ENCODE results near the gene OAT.
A peak's percentile ranks its signal among the peaks of the same experiment; 100 is the strongest.

Gene OAT

DNA sequence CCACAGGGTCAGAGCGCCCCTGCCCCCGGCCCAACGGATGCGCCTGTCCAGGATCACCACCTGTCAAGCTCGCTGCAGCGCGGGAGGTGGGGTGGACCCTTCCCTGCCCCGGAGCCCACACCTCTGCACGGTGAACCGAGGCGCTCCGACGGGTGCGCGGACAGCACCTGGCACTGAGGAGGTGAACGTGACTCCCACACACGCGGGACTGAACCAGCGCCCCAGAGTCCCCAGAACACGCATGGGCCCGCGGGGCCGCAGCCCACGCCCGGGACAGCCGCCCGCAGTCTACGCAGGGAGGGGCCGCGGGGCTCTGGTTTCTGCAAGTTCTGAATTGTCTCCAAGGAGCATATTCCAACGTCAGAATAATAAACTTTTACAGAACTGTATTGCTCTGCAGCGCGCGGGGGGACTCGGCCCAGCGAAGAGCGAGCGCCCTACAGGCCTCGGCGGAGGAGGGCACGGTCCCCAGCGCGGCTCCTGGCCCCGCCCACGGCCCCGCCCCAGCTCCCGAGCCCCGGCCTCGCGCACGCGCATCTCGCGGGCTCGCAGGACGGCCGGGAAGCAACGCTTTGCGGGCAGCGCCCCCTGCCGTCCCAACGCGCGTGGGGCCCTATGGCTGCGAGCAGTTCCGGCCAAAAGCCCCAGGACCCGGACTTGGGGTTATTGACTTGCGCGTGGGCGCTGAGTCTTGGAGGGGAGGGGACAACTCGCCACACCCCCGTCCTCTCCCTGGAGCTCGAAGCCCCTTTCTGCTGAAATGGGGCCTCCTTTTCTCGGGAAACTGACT, 29.7 kb downstream of the OAT start:
- H3K36me3 ChIP-seq (ENCODE audit: control insufficient read depth in 1 of 2, insufficient read depth in 2 of 2, low read length in 2 of 2): no peaks in the 10 kb centered on the region
- peak overlapping the region; percentile 47 to 51 for H3K9ac ChIP-seq (ENCODE audit: low read depth in 1 of 2, low read length in 2 of 2)
- peaks cover 5 to 6% of the 10 kb centered on the region in 2 donors for H3K4me1 ChIP-seq (ENCODE audit: control insufficient read depth in 1 of 2, insufficient read depth in 2 of 2, low read length in 2 of 2)
- H3K27me3 ChIP-seq (ENCODE audit: control insufficient read depth in 1 of 2, insufficient read depth in 2 of 2, low read length in 2 of 2): no peaks in the 10 kb centered on the region
- H3K9me3 ChIP-seq (ENCODE audit: control insufficient read depth in 1 of 2, low read length in 2 of 2): no peaks in the 10 kb centered on the region
- peak overlapping the region; percentile 20 for H3K27ac ChIP-seq (ENCODE audit: low read depth, low read length)
- peak overlapping the region; percentile 61 to 68 for H3K4me3 ChIP-seq (ENCODE audit: low read depth in 1 of 2, low read length in 2 of 2)

DNA sequence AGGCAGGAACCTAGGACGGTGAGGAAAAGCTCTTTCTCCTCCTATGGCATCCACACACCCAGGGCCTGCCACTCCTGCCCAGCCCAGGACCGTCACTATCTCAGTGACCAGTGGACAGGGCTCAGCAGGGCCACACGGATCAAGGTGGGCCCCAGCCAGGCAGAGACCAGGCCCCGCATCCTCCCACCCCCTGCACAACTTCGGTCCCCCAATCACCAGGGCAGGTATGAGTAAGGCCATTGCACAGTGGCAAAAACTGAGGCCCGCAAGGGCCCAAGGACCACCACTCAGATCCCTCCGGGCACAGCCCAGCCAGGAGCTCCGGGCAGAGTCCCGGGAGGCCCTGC, 30.3 kb downstream of the OAT start:
- no peaks in the 10 kb centered on the region for H3K36me3 ChIP-seq (ENCODE audit: control insufficient read depth in 1 of 2, insufficient read depth in 2 of 2, low read length in 2 of 2)
- H3K27me3 ChIP-seq (ENCODE audit: control insufficient read depth in 1 of 2, insufficient read depth in 2 of 2, low read length in 2 of 2): no peaks in the 10 kb centered on the region
- H3K4me3 ChIP-seq (ENCODE audit: low read depth in 1 of 2, low read length in 2 of 2): peak overlapping the region; percentile 61 to 68
- peak overlapping the region in 1 of 2 donors; percentile 48 for H3K9ac ChIP-seq (ENCODE audit: low read depth in 1 of 2, low read length in 2 of 2)
- H3K9me3 ChIP-seq (ENCODE audit: control insufficient read depth in 1 of 2, low read length in 2 of 2): no peaks in the 10 kb centered on the region
- no peak overlapping the region for H3K27ac ChIP-seq (ENCODE audit: low read depth, low read length)
- H3K4me1 ChIP-seq (ENCODE audit: control insufficient read depth in 1 of 2, insufficient read depth in 2 of 2, low read length in 2 of 2): peaks cover 5 to 6% of the 10 kb centered on the region in 2 donors

DNA sequence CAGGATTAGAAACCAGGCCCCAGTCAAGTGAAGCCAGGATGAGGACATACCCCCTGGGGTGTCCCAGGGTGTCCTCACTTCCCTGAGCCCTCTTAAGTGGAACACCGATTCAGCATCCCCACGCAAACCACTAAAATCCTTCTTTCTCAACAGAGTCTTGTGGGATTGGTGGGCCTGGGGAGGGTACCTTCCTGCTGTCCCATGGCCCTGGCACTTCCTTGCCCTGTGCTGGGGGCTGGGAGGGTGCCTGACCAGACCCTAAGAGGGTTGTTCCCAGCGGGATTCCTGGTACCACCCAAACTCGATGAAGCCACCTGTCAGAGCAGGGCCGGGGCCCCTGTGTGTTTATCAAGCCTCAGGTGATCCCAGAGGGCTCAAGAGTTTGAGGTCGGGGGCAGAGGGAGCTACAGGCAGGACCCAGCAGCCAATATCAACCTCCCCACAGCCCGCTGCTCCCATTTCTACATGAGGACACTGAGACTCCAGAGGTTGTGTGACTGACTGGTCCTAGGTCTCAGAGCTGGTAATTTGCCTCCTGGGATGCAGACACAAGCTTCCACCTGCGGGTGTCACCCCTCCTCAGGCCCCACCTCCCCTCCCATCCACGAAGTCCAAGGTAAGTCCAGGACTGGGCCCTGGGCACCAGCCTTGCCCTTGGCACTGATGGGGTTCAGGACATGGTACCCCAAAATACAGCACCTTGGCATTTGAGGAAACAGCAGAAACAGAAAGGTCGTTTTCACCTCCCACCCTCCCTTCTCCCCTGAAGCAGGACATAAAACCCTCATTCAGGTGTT, 31.4 kb downstream of the OAT start:
- H3K9ac ChIP-seq (ENCODE audit: low read depth in 1 of 2, low read length in 2 of 2): no peak overlapping the region
- H3K36me3 ChIP-seq (ENCODE audit: control insufficient read depth in 1 of 2, insufficient read depth in 2 of 2, low read length in 2 of 2): no peaks in the 10 kb centered on the region
- H3K4me1 ChIP-seq (ENCODE audit: control insufficient read depth in 1 of 2, insufficient read depth in 2 of 2, low read length in 2 of 2): peaks cover 5 to 6% of the 10 kb centered on the region in 2 donors
- H3K27ac ChIP-seq (ENCODE audit: low read depth, low read length): no peak overlapping the region
- H3K9me3 ChIP-seq (ENCODE audit: control insufficient read depth in 1 of 2, low read length in 2 of 2): no peaks in the 10 kb centered on the region
- no peak overlapping the region for H3K4me3 ChIP-seq (ENCODE audit: low read depth in 1 of 2, low read length in 2 of 2)
- no peaks in the 10 kb centered on the region for H3K27me3 ChIP-seq (ENCODE audit: control insufficient read depth in 1 of 2, insufficient read depth in 2 of 2, low read length in 2 of 2)

DNA sequence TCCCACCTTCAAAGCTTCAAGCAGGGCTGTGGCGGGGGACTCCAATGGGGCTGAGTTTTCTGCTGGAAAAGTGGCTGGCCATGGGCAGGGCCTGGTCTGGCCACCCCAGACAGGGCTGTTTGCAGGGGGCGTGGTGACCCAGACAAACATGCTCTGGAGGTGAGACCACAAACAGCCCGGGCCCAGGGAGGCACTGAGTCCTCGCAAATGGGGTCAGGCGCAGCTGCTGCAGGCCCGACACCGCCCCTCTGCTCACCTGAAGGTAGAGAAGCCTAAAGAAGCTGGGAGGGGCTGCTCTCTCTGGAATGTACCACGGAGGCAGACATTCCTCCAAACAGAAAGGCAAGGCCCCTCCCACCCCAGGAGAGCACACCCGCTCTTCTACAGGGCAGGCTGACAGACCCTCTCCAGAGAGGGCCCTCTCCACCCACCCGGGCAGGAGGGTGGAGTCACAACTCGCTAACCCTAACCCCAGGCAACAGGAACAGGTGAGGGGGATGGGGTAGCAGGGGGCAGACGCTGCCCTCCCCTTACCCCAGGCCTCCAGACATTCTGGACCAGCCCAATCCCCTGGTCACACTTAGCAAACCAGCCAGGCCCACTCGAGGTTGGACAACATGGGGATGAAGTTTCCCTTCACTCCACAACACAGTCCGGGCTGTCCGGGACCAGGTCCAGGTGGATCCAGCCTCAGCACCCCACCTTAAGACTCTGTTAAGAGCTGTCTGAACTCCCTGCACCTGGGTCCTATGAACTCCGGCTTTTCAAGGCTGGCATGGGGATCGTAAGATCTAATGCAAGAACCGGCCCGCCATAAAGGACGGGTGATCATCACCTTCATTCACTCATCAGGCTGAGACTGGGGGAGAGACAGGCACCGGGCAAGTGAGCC, 32.3 kb downstream of the OAT start:
- no peaks in the 10 kb centered on the region for H3K9me3 ChIP-seq (ENCODE audit: control insufficient read depth in 1 of 2, low read length in 2 of 2)
- H3K36me3 ChIP-seq (ENCODE audit: control insufficient read depth in 1 of 2, insufficient read depth in 2 of 2, low read length in 2 of 2): no peaks in the 10 kb centered on the region
- no peak overlapping the region for H3K9ac ChIP-seq (ENCODE audit: low read depth in 1 of 2, low read length in 2 of 2)
- peaks cover 5 to 6% of the 10 kb centered on the region in 2 donors for H3K4me1 ChIP-seq (ENCODE audit: control insufficient read depth in 1 of 2, insufficient read depth in 2 of 2, low read length in 2 of 2)
- peaks cover 4% of the 10 kb centered on the region in 2 donors for H3K27me3 ChIP-seq (ENCODE audit: control insufficient read depth in 1 of 2, insufficient read depth in 2 of 2, low read length in 2 of 2)
- no peak overlapping the region for H3K27ac ChIP-seq (ENCODE audit: low read depth, low read length)
- no peak overlapping the region for H3K4me3 ChIP-seq (ENCODE audit: low read depth in 1 of 2, low read length in 2 of 2)

DNA sequence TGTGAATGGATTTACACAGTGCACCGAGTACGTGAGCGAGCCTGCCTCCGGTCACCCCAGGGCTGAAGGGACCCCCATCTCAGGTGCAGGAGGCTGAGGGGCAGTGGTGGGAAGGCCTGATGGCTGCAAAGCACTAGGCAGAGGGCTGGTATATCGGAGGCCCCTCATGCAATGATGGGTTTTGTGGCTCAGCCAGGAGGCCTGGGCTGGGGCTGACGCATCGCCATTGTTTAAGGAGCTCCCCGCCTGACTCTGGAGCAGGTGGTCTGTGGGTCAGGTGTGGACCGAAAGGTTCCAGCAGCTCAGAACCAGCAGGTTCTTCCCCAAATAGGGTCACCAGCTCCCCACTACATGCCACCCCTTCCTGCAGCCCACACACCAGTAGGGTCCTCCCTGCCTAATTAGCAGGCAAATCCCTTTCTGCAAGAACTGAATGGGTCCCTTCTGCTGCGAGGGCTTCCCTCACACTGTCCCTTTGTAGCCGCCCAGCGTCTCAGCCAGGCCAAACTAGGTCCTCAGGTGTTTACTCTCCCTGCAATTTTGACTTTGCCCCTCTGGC, 33.0 kb downstream of the OAT start:
- H3K9me3 ChIP-seq (ENCODE audit: control insufficient read depth in 1 of 2, low read length in 2 of 2): no peaks in the 10 kb centered on the region
- peaks cover 5 to 6% of the 10 kb centered on the region in 2 donors for H3K4me1 ChIP-seq (ENCODE audit: control insufficient read depth in 1 of 2, insufficient read depth in 2 of 2, low read length in 2 of 2)
- no peak overlapping the region for H3K4me3 ChIP-seq (ENCODE audit: low read depth in 1 of 2, low read length in 2 of 2)
- H3K27me3 ChIP-seq (ENCODE audit: control insufficient read depth in 1 of 2, insufficient read depth in 2 of 2, low read length in 2 of 2): peaks cover 11% of the 10 kb centered on the region in 2 donors
- no peaks in the 10 kb centered on the region for H3K36me3 ChIP-seq (ENCODE audit: control insufficient read depth in 1 of 2, insufficient read depth in 2 of 2, low read length in 2 of 2)
- no peak overlapping the region for H3K9ac ChIP-seq (ENCODE audit: low read depth in 1 of 2, low read length in 2 of 2)
- no peak overlapping the region for H3K27ac ChIP-seq (ENCODE audit: low read depth, low read length)

DNA sequence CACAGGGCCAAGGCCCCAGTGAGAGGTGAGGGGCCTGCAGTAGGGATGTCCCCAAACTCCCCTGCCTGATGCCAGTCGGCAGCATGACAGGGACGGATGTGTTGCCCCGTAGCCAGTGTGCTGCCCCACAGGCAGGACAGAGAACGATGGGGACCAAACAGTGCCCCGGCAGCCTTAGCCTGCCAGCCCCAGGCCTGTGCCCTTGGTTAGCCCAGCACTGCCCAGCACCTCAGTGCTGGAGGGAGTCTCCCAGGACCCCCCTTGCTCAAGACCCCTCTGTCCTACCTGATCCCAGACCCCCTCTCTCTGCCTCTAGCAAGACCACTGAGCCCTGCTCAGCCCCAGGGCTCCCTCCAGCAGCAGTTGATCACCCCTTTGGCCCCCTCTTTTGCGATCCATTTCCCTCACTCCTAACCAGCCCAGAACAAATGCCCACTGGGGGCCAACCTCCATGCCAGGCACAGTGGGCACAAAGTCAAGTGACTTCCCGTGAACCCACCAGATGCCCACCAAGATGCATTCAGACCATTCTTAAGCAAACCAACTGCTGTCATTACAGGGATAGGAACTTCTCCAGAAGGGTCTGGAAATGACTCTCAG, 34.0 kb downstream of the OAT start:
- Histone ChIP-seq H3K9me3 (ENCODE audit: control insufficient read depth in 1 of 2, low read length in 2 of 2) (no peaks in the 10 kb centered on the region), H3K27me3 (ENCODE audit: control insufficient read depth in 1 of 2, insufficient read depth in 2 of 2, low read length in 2 of 2) (peaks cover 18 to 21% of the 10 kb centered on the region in 2 donors), H3K27ac (ENCODE audit: low read depth, low read length) (no peak overlapping the region), H3K4me3 (ENCODE audit: low read depth in 1 of 2, low read length in 2 of 2) (no peak overlapping the region), H3K9ac (ENCODE audit: low read depth in 1 of 2, low read length in 2 of 2) (no peak overlapping the region), H3K36me3 (ENCODE audit: control insufficient read depth in 1 of 2, insufficient read depth in 2 of 2, low read length in 2 of 2) (no peaks in the 10 kb centered on the region), H3K4me1 (ENCODE audit: control insufficient read depth in 1 of 2, insufficient read depth in 2 of 2, low read length in 2 of 2) (peaks cover 5 to 6% of the 10 kb centered on the region in 2 donors)

DNA sequence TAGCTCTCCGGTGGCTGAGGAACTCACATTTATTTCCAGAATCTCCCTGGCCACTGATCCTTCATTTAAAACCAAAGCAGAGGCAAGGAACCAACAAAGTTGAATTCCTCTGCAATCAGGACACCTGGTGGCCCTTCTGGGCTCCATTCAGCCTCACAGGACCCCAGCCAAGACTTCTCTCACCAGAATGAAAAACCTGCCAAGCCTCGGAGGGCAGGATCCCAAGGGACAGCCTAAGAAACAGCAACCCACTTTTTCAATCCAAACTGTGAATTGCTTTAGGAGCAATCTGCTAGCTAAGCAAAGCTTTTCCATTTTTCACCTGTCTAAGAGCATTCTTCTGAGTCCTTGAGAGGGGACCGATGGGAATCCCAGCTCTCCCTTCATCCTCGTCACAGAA, 34.6 kb downstream of the OAT start:
- Histone ChIP-seq H3K27me3 (ENCODE audit: control insufficient read depth in 1 of 2, insufficient read depth in 2 of 2, low read length in 2 of 2) (peaks cover 20 to 23% of the 10 kb centered on the region in 2 donors), H3K27ac (ENCODE audit: low read depth, low read length) (no peak overlapping the region), H3K9me3 (ENCODE audit: control insufficient read depth in 1 of 2, low read length in 2 of 2) (no peaks in the 10 kb centered on the region), H3K36me3 (ENCODE audit: control insufficient read depth in 1 of 2, insufficient read depth in 2 of 2, low read length in 2 of 2) (no peaks in the 10 kb centered on the region), H3K4me1 (ENCODE audit: control insufficient read depth in 1 of 2, insufficient read depth in 2 of 2, low read length in 2 of 2) (peaks cover 5 to 6% of the 10 kb centered on the region in 2 donors), H3K9ac (ENCODE audit: low read depth in 1 of 2, low read length in 2 of 2) (no peak overlapping the region), H3K4me3 (ENCODE audit: low read depth in 1 of 2, low read length in 2 of 2) (no peak overlapping the region)

DNA sequence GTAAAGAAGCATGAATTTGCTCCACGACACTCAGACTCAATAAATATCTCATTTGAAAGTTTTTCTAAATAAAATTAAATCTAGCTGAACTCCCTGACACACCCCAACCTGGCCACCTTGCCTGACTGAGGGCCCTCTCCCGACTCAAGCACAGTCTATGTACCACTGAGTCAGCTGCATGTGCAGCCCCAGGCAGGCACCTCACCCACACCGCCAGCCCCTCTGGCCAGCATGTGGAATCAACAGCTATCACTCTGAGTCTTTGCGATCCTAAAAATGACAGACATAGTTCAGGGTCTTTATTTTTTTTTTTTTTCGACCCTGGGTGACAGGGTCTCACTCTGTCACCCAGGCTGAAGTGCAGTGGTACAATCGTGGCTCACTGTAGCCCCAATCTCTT, 35.2 kb downstream of the OAT start:
- peaks cover under 1 to 1% of the 10 kb centered on the region in 2 donors for H3K4me1 ChIP-seq (ENCODE audit: control insufficient read depth in 1 of 2, insufficient read depth in 2 of 2, low read length in 2 of 2)
- no peak overlapping the region for H3K27ac ChIP-seq (ENCODE audit: low read depth, low read length)
- no peak overlapping the region for H3K9ac ChIP-seq (ENCODE audit: low read depth in 1 of 2, low read length in 2 of 2)
- peaks cover 20 to 26% of the 10 kb centered on the region in 2 donors for H3K27me3 ChIP-seq (ENCODE audit: control insufficient read depth in 1 of 2, insufficient read depth in 2 of 2, low read length in 2 of 2)
- no peak overlapping the region for H3K4me3 ChIP-seq (ENCODE audit: low read depth in 1 of 2, low read length in 2 of 2)
- H3K36me3 ChIP-seq (ENCODE audit: control insufficient read depth in 1 of 2, insufficient read depth in 2 of 2, low read length in 2 of 2): no peaks in the 10 kb centered on the region
- no peaks in the 10 kb centered on the region for H3K9me3 ChIP-seq (ENCODE audit: control insufficient read depth in 1 of 2, low read length in 2 of 2)

DNA sequence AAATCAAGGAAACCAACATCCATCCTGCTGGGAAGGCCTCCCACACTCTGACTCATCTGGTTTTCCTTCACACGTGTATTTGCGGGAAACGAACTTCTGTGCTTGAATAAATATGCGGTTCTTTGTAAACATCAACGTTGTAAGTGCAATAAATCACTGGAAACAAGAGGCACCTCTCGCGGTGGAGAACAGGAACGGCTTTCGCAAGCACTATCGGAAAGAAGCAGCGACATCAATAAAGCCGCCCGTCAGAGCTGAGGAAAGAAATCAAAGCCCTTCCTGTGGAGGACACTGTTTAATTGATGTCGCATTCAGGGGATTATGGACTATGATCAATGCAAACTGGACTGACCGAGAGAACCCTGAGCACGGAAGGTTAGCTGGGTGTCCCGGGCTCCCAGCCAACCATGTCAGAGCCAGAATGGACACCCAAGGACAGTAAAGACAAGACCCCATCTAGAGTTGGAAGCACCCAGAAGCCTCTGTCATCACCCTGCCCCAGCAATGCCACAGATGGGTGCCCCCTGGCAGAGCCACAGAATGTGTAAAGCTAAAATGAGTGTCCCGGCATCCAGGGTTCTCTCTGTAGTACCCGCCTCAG, 37.6 kb downstream of the OAT start:
- Histone ChIP-seq H3K36me3 (ENCODE audit: control insufficient read depth in 1 of 2, insufficient read depth in 2 of 2, low read length in 2 of 2) (no peaks in the 10 kb centered on the region), H3K27me3 (ENCODE audit: control insufficient read depth in 1 of 2, insufficient read depth in 2 of 2, low read length in 2 of 2) (peaks cover 20 to 26% of the 10 kb centered on the region in 2 donors), H3K27ac (ENCODE audit: low read depth, low read length) (no peak overlapping the region), H3K9ac (ENCODE audit: low read depth in 1 of 2, low read length in 2 of 2) (no peak overlapping the region), H3K4me1 (ENCODE audit: control insufficient read depth in 1 of 2, insufficient read depth in 2 of 2, low read length in 2 of 2) (no peaks in the 10 kb centered on the region), H3K9me3 (ENCODE audit: control insufficient read depth in 1 of 2, low read length in 2 of 2) (no peaks in the 10 kb centered on the region), H3K4me3 (ENCODE audit: low read depth in 1 of 2, low read length in 2 of 2) (no peak overlapping the region)

Measured in duodenal mucosa (tissue), 2 donors.